NOMO-1 treated with DMSO at 0.1 percent for 48 hours (cell line): ENCODE results near the gene SARNP.

Source experiments
- DNase-seq: peaks from one replicate; lab custom pipeline; 2025; ENCODE audit not compliant: unreplicated experiment; lab: John Stamatoyannopoulos, UW

SARNP gene

GRCh38 chr12:55743406-55744339 lies 73.9 kb downstream of the SARNP start:
- DNase-seq: peak; percentile 66

DNA sequence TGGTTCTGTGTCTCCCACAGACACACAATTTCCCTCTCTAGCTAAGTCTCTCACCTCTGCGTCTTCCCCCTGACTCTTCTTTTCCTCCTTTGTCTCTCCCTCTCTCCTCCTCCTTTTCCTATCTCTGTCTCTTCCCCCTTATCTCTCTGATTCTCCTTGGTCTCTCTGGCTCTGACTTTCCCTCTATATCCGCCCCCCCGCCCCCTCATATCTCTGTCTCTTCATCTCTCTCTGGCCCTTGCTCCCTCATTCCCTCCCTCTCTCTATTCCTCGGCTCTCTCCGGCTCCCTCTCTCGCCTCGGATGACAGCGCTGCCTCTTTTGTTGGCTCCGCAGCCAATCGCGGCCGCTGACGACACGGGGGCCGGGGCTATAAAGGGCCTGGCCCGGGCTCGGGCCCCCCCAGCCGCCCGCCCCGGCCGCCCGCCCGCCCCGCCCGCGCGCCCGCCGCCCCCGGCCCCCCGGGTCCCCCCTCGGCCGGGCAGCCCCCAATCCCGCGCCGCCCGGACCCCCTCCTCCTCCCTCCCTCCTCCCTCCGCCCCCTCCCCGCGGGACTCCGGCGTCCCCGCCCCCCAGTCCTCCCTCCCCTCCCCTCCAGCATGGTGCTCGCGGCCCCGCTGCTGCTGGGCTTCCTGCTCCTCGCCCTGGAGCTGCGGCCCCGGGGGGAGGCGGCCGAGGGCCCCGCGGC lies 74.7 kb downstream of the SARNP start, which contains the start of gene GDF11:
GDF11 (plus strand) TSS at position 404 of the 687 bp plus-strand sequence; CDS start at position 599, 195 bp downstream.
- DNase-seq: peak; percentile 60

DNA sequence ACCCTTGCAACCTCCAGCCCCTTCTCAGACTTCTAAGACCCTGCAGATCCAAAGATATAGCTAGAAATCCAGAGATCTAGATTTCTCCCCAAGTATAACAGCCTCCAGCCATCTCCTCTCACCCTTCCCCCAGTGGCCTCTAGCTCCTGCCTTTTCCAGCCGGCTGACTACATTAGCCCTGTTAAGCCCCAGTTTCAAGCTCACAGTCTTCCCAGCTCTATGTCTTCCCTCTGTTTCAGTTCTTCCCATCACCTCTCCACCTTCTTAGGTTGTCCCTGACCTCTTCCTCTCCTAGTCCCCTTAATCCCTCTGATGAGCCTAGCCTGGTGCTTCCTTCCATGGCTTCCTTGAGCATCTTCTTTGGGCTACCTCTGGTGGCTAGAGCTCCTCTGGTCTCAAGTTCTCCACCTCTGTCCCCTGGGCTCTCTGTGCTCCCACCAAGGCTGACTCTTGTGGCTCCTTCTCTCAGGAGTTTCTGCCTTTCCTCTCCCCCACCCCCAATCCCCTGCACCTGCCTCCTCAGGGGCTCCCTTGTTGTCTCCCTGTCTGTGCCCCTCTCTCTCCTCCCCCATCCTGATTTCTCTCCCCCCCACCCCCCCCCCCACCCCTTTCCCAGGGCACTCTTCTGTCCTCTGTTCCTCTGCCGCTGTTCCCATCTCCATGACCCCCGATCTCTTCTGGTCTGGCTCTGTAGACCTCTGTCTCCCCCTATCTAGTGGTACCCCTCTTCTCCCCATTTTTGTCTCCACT lies 75.4 kb downstream of the SARNP start:
- DNase-seq: no peak

DNA sequence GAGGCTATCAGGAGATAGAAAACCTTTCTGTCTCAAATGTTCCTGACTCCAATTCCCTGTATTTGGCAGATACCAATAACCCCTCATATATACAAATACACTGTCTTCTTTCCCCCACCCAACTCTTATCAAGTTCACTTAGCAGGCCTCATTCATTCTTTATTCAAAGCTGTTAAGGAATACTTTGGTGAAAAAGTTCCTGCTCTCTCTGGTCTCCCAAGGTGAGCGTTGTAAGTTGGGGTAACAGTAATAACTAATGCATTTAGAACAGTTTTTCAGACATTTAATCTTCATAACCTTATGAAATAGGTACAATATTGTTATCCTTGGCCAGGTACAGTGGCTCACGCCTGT lies 78.5 kb downstream of the SARNP start:
- DNase-seq: no peak

DNA sequence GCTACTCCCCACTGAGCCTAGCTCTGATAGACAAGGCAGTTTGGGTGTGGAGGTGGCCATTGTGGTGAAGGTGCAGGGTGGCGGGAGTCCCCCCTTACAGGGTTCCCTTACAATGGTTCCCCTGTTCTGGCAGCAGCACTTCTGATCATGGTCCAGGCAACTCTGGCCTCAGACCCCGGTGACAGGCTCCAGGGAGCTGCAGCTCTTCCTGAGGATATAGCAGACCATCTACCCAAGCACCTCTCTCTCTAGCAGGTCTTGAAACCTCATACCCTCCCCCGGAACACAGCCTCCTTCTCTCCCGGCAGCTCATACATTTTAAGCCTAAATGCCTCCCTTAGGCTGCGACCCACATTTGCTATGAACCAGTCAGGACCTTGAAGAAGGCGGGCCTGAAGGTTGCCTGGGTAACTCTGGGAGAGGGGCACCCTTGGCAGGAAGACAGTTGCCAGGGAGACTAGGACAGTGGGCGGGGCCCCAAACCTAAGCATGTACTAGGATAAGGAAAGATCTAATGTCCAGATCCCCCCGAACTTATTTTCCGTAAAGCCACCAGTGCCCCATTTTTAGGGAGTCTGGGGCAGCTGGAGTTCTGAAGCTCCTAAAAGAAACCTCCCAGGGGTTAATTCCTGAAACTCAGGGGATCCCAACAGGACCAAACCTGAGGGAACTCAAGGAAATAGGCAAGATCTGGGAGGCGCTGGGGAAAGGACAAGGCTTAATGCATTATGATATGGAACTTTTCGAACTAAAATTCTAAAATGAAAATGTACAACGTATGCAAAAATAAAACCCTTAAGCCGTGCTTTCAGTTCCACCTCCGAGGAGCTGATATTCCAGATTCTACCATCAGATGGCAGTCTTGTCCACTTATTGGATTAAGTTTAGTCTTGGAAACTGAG lies 79.2 kb downstream of the SARNP start:
- DNase-seq: peak; percentile 80

DNA sequence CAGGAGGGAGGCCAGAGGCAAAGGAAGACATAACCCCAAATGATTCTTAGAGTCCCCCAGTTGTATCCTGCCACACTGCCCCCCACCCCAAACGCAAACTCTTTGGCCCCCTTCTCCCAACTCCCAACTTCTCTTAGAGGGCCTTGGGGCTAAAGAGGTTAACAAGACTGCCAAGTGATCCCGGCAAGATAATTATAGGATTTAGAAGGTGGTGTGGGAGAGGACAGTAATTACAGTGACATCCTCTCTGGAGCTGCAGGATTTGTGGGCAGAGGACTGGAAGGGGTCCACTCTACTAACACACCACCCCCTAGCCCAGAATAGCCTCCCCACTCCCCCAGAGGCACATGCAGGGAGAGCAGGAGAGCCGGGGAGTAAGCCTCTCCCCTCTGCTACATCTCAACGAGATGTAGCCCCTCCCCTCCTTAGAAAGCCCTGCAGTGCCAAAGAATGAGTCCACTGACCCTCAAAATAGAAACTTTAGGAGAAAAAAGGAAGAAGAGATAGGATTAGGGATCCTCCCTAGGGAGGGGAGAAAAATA lies 79.9 kb downstream of the SARNP start:
- DNase-seq: no peak

DNA sequence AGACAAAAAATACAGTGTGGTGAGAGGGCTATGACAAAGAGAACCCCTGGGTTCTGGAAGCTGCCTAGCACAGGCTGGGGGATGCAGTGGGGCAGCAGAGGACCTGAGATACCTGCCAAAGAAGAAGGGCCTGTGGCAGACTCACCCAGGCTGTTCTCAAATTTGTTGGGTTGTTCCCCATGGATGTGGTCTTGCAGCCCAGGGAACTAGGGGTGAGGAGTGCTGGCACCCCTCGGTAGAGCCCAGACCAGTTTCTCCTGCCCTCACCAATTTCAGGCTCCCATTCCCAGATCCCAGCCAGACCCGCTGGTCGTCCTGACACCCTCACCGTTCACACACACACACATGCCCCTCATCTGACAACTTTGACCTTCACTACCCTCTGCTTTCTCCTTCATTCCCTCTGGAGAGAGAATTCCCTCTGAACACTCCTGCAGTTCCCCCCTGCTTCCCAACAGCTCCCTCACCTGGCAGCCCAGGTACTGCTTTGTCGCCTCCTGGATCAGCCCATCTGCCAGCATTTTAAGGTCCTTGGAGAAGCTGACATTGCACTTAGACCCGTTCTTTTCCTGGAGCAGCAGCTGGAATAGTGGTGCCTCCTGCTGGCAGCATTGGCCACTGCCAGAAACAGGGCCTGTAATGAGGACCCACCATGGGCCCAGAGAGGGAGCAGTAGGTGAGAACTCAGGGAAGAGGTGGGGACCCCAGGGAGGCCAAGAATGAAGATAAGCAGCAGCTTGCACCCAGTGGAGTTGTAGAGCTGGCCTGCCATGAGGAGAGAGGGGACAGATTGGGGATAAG lies 80.5 kb downstream of the SARNP start:
- DNase-seq: peak; percentile 63

DNA sequence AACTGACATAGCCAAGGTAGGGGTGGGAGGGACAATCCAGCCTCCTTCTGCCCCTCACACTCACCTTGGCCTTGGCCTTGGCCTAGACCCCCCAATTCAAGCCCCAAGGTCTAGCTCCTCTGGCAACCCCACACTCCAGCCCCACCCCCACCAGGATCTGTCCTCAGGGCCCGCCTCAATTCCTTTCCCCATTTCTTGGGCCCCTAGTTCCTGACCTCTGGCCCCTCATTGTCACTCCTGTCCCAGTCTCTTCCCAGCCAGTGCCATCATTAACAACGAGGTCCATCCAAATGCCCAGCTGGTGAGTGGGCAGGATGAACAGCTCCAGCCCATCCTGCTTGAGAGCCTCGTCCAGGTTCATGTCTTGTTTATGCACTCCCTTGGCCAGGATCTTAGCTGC lies 81.4 kb downstream of the SARNP start:
- no peak for DNase-seq

GRCh38 chr12:55734595-55734994 lies 82.9 kb downstream of the SARNP start:
- DNase-seq: no peak

GRCh38 chr12:55733858-55734257 lies 83.7 kb downstream of the SARNP start:
- no peak for DNase-seq

DNA sequence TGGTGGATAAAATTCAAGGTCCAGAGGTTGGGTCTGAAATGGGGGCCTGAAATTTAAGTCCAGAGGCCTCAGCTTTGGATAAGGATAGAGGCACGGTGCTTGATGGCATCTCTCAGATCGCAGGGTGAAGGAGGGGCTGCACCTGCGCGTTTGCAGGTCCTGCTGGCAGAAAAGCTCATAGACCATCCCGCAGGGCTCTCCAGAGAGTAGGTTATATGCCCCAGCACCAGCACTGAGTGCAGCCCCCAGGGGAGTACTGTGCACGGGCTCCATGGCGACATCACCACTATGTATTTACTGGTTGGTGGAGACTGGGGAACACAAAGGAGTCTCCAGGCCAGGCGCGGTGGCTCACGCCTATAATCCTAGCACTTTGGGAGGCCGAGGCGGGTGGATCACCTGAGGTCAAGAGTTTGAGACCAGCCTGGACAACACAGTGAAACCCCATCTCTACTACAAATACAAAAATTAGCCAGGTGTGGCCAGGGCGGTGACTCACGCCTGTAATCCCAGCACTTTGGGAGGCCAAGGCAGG lies 84.4 kb downstream of the SARNP start:
- DNase-seq: no peak

GRCh38 chr12:55732288-55732687 lies 85.2 kb downstream of the SARNP start:
- no peak for DNase-seq

- DNase-seq: peak; percentile 66
These were observed 87.4 kb downstream of the SARNP start for GRCh38 chr12:55729819-55730818.

DNA sequence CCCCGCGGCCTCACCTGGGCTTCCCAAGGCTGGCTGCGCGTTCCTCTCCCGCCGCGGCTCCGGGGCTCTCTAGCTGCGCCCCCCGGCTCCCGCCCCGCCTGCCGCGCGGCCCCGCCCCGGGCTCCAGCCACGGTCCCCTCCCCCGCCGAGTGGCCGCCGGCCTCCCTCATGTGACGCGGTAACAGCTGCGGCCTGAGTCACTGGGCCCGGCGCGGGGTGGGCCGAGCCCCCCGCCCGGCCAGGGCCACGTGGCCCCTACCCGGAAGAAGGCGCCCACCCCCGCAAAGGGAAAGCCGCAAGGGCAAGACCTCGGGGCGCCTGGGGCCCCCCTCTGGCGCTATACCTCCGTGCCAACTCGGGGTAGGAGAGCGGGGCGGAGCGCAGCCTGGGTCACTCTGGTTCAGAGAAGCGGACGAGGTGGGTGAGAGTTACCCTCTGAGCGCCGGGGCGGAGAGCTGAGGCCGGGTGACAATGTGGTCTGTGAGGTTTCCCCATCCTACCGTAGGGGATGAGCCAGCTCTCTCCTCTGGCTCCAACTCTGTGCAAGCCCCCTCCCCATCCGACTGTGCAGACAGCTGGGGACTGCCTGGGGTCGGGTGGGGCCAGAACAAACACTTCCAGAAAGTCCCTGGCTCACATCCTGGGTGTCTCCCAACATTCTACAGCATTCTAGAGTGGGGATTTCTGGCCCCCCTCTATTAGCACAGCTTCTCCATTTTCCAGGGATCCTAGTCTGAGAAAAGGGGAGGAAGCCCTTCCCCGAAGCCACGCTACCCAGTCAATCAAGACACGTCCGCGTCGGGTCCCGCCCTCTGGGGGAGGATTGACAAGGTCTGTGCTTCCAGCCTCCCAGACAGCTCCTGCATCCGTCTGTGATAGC lies 88.3 kb downstream of the SARNP start, which contains the start of gene CD63:
CD63 (minus strand) TSS at position 71 of the 880 bp plus-strand sequence. CDS start 668 bp downstream, outside the sequence.
- peak; percentile 74 for DNase-seq

DNA sequence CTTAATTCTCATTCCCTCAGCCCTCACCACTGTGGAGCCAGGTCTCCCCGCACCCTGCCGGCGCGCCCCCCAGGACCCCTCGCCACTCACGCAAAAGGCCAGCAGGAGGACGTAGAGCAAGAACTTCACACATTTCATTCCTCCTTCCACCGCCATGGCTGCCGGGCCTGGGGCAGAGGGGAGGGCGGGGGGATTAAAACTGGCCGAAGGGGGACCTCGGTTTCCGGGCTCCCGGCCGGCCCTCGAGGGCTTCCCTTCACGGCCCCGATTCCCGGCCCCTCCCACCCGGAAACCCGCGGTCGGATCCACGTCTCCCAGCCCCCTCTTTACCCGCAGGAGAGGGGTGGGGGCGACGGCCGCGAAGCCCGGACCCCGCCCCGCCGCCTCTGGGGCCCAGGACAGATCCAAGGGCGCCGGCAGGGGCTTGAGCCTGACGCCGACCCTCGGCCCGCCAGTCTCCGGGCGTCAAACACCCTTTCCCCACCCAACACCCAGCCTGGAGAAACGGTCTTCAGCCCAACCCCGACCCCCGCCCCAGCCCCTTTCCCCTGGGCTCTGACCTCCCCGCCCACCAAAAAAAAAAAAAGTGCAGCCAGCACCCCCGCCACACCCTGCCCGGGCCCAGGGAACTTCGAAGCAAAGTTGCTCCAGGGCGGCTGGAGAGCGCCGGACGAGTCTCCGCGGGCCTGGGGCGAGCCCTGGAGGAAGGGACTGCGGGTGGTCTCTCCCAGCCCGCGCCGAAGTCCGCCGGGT lies 89.2 kb downstream of the SARNP start:
- DNase-seq: peak; percentile 34

DNA sequence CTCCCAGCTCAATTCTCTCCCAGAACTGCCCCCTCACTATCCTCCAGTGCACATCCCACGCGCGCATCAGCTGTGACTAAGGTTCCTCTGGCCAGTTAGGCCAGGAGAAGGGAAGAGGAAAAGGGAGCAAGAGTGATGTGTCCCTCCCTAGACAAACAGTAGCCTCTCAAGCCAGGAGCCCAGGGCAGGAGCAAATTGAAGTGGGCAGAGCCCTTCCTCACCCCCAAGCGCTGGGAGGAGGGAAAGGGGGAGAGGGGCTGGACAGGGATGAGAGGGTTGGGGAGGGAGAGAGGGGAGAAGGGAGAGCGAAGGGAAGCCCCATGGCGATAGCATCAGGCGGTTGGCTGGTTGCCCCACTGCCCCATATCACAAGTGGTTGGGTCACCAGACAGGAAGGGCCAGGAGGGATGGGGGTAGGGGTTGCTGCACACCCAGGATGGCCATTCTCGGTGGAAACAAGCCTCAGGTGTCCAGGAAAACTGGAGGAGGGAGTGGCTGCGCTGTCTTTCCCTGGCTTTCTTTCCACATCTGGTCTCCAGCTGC lies 89.8 kb downstream of the SARNP start:
- DNase-seq: no peak
